NCI-H526 (cell line): ENCODE results near the gene LDLRAD2.
"Not testable (repeated sequence)": the region's sequence is repeated elsewhere in the genome, so short reads cannot be mapped to it uniquely, and the experiment has no call there.

Source experiments
- DNase-seq, 2 experiments: peaks; one replicate each; lab custom pipeline; 2025; lab: John Stamatoyannopoulos, UW

The LDLRAD2 gene, protein sequence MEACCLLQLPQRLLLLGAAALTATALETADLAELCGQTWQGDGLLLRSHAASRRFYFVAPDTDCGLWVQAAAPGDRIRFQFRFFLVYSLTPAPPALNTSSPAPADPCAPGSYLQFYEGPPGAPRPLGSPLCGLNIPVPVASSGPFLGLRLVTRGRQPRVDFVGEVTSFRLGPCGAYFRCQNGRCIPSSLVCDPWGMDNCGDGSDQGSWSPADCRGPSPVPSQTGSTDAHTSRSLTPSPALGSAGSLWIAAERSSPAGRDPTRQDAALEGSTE

DNA sequence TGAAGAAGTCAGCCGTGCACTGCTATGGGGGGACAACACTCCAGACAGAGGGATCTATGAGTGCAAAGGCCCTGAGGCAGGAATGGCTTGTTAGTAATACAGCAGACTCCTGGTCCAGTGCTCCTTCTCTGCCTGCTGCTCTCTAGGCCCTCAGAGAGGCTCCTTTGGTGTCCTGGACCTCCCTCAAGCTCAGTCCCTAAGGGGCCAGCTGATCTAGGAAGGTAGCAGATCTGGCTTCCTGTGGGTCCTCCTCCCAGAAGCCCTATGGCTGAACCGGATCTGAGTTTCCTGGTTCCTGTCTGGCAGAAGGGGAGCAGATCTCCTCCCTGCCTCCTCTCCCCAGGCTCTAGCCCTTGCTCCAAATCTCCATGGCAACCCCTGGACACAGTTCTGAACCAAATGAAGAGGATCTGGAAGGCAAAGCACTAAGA is at the start of gene LDLRAD2:
TSS of gene LDLRAD2 (plus strand) at position 391 of the 431 bp plus-strand sequence. CDS start 187 bp downstream, outside the sequence.
- no peak for DNase-seq

DNA sequence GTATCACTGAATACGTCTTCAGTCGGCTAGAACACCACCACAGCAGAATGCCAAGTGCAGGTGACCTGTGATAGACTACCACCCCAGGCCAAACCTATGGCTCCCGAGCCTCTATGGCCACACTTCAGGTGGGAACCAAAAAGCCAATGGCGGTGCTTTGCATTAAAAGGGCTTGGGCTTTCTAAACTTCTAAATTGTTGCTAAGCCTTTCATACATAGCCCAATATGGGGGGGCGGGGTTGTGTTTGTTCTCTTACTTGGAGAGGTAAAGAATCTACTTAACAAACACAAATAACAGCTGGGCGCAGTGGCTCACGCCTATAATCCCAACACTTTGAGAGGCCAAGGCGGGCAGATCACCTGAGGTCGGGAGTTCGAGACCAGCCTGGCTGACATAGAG is 48.8 kb upstream of the LDLRAD2 start:
- DNase-seq = no peak

DNA sequence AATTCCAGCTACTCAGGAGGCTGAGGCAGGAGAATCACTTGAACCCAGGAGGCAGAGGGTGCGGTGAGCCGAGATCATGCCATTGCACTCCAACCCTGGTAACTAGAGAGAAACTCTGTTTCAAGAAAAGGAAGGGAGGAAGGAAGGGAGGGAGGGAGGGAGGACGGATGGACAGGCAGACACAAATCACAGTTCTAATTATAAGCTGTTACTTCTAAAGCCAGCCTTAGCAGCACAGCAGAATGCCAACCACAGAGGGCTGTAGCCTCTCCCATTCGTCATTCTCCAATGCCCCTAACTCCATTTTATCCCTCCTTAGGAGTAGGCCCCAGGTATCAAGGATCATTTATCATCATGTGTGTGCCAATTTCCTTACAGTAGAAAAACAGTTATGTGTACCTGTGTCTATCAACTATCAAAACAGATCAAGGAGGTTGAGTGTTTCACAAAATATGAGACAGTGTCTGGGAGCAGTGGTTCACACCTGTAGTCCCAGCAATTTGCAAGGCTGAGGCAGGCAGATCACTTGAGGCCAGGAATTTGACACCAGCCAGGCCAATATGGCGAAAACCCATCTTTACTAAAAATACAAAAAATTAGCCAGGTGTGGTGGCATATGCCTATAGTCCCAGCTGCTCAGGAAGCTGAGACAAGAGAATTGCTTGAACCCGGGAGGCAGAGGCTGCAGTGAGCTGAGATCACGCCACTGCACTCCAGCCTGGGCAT is 48.2 kb upstream of the LDLRAD2 start:
- no peak for DNase-seq

DNA sequence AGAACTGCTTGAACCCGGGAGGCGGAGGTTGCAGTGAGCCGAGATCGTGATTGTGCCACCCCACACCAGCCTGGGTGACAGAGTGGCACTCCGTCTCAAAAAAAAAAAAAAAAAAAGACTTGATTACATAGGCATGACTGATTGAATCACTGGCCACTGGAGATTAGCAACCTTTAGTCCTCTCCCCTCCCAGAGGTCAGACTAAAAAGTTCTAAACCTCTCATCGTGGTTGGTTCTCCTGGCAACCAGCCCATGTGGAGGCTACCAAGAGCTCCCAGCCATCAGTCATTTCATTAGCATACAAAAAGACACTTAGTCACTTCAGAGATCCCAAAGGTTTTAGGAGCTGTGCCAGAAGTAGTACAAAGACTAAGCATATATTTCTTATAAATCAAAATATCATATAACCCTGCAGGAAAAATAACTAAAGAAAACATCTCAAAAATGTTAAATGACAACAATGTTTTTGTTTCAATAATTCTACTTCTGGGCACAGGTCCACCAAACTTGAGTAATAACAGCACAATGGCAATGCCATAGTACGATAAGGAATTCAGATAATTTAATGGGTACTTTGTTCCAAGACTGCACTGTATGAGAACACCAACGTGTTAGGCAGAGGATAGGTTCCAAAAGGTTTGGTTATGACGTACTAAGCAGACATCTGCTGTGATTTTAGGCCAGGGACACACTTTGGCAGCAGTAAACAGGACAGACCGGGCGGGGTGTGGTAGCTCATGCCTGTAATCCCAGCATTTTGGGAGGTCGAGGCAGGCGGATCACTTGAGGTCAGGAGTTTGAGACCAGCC is 47.2 kb upstream of the LDLRAD2 start:
- no peak for DNase-seq

DNA sequence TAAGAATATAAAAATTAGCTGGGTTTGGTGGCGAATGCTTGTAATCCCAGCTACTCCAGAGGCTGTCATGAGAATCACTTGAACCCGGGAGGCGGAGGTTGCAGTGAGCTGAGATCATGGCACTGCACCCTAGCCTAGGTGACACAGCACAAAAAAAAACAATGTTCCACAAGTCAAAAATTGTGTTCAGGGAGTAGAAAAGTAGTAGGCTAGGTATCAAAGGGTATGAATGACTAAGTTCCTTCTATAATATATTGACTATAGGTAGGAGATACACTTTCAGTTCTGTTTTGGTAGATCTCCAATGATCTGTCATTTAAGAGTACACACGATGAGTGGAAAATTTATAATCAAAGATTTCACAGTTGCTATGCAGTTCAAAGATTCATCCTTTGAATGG is 45.9 kb upstream of the LDLRAD2 start:
- DNase-seq = no peak

DNA sequence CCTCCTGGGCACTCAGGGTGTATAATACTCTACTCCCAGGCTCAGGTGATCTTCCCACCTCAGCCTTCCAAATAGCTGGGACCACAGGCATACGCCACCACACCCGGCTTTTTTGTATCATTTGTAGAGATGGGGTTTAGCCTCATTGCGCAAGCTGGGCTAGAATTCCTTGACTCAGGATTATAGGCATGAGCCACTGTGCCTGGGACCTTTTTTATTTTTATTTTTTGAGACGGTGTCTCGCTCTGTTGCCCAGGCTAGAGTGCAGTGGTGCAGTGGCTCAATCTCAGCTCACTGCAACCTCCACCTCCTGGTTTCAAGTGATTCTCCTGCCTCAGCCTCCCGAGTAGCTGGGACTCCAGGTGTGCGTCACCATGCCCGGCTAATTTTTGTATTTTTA is 45.0 kb upstream of the LDLRAD2 start:
- not testable (repeated sequence) for DNase-seq

DNA sequence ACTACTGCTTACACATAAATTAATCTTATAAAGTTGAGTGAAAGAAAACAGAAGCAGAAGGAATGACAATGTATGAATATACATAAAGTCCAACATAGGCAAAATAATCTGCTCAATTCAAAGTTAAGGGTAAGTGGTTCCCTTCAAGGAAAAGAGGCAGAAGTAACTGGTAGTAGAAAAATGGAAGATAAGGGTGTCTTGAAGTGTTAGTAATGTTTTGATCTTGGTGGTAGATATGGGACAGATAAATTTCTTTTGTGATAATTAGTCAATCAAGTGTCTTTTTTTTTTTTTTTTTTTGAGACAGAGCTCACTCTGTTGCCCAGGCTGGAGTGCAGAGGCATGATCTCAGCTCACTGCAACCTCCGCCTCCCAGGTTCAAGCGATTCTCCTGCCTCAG is 41.9 kb upstream of the LDLRAD2 start:
- no peak for DNase-seq

DNA sequence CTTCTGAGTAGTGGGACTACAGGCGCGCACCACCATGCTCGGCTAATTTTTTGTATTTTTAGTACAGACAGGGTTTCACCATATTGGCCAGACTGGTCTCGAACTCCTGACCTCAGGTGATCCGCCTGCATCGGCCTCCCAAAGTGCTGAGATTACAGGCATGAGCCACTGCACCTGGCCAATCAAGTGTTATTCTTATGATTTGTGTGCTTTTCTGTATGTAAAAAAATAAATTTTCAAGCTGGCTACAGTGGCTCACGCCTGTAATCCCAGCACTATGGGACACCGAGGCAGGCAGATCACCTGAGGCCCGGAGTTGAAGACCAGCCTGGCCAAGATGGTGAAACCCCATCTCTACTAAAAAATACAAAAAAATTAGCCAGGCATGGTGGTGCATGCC is 41.5 kb upstream of the LDLRAD2 start:
- DNase-seq = not testable (repeated sequence)

DNA sequence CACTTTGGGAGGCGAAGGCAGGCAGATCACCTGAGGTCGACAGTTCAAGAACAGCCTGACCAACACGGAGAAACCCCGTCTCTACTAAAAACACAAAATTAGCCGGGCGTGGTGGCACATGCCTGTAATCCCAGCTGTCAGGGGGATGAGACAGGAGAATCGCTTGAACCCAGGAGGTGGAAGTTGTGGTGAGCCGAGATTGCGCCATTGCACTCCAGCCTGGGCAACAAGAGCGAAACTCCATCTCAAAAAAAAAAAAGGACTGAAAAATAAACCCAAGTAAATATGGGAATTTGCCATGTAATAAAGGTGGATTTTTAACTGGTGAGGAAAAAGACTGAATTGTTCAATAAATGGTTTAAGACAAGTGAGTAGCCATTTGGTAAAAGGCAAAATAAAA is 40.4 kb upstream of the LDLRAD2 start:
- DNase-seq = not testable (repeated sequence)

DNA sequence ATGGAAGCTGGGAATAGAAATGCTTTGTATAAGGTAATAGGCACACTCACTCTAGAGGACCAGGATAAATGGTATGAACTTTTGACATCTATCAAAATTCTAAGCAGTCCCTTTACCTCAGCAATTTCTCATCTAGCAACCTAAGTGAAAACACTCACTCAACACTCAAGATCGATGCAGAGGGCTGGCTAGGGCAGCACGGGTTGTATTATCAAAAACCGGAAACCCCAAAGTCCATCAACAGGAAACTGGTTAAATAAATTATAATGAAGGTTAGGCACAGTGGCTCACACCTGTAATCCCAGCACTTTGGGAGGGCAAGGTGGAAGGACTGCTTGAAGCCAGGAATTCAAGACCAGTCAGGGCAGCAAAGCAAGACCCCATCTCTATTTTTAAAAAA is 38.5 kb upstream of the LDLRAD2 start:
- DNase-seq = no peak

DNA sequence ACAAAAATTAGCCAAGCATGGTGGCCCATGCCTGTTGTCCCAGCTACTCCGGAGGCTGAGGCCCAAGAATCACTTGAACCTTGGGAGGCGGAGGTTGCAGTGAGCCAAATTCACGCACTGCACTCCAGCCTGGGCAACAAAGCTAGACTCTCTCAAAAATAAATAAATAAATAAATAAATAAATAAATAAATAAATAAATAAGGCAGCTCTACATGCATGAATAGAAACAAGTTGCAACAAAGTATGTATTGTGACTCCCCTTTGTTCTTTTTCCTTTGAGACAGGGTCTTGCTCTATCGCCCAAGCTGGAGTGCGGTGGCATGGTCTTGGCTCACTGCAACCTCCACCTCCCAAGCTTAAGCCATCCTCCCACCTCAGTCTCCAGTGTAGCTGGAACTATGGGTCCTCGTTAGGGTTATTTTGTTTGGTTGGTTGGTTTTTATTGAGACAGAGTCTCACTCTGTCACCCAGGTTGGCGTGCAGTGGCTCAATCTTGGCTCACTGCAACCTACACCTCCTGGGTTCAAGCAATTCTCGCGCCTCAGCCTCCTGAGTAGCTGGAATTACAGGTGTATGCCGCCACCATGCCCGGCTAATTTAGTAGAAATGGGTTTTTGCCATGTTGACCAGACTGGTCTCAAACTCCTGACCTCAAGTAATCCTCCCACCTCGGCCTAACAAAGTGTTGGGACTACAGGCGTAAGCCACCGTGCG is 37.1 kb upstream of the LDLRAD2 start:
- DNase-seq = no peak

DNA sequence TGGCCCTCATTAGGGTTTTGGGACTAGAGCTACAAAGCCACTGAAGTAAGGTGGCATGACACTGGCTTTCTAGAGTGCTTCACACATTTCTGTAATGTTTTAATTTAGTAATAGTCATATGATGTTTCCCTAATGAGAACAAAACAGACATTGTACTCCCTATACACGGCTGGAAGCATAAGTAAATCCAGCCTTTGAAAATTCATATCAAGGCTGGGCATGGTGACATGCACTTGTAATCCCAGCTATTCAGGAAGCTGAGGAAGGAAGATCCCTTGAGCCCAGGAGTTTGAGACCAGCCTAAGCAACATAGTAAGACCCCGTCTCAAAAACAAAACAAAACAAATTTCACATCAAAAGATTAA is 36.5 kb upstream of the LDLRAD2 start:
- DNase-seq = no peak

DNA sequence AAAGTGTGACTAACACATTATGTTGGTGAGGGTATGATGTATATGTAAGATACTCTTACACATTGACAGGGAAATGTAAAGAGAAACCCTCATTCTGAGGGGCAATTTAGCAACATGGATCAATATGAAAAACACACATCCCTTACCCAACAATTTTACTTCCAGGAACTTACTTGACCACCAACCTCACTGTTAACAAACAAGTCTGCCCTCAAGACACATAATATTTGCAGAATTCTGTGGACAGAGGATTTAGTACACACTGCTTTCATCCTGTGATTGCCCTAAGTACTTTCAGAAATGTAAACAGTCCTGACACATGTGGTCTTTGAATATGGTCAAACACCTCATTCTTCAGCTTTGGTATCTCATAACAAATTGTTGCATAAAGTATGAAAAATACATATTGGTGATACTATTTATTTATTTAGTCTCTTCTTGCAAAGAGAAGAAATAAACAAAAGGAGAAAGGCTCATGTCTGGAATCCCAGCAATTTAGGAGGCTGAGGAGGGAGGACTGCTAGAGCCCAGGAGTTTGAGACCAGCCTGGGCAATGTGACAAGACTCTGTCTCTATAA is 36.0 kb upstream of the LDLRAD2 start:
- DNase-seq = no peak

DNA sequence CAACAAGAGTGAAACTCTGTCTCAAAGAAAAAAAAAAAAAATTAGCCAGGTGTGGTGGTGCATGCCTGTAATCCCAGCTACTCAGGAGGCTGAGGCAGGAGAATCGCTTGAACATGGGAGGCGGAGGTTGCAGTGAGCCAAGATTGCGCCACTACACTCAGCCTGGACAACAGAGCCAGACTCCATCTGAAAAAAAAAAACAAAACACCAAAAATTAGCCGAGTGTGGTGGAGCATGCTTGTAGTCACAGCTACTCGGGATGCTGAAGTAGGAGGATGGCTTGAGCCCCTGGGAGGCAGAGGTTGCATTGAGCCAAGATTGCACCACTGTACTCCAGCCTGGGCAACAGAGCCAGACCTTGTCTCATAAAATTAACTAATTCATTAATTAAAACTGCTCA is 35.1 kb upstream of the LDLRAD2 start:
- DNase-seq = not testable (repeated sequence)

DNA sequence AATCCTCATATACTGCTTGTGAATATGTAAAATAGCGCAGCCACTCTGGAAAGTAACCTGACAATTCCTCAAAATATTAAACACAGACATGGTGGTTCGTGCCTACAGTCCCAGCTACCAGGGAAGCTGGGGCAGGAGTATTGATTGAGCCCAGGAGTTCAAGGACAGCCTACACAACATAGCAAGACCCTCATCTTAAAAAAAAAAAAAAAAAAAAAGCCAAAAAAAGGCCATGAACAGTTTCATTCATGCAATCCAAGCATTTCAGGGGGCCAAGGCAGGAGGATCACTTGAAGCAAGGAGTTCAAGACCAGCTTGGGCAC is 33.7 kb upstream of the LDLRAD2 start:
- DNase-seq = no peak

DNA sequence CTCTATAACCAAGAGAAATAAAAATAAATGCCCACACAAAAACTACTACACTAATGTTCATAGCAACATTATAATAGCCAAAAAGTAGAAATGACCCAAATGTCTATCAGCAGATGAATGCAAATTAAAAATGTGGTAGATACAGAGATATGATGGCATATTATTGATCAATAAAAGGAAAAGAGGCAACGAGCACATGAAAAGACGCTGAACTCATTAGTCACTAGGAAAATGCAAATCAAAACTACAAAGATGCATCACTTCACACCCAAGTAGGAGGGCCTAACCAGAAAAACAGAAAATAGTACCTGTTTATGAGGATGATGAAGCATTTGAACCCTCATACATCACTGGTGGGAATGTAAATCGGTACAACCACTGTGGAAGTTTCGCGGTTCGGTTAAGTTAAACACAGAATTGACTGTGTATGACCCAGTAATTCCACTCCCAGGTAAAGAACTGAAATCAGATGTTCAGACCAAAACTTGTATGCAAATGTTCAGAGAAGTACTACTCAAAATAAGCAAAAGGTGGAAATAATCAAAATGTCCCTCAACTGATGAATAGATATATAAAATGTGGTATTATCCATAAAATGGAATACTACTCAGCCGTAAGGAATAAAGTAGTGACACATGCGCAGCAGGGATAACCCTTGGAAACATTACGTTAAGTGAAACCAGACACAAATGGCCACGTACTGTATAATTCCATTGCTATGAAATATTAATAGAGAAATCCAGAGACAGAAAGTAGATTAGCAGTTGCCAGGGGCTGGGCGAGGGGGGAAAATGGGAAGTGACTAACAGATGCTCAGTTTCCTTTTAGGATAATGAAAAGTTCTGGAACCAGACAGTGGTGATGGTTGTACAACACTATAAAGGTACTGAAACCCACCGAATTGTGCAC is 32.2 kb upstream of the LDLRAD2 start:
- DNase-seq = no peak

DNA sequence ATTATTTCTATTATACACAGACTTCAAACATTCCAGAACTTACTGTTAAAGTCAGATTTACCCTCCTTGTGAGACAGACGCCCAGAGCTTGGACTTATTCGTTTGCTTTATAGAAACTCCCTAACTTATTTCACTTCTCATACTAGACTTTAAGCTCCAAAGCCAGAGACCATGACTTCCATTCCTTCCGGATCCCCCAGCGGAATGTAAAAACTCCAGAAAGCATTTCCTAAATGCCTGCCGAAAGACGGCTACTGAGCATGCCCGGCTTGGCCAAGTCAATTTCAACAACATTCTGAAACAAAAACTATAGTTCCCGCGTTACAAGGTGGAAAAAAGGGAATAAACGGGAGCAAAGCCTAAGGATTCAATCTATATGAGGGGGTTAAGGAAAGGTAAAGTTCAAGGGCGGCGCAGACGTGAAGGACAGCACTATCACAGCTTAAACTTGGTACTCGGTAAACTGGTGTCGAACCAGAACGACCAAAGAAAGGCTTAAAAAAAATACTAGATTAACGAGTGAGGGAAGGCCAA is 30.2 kb upstream of the LDLRAD2 start:
- DNase-seq = peak; percentile 1 to 8

DNA sequence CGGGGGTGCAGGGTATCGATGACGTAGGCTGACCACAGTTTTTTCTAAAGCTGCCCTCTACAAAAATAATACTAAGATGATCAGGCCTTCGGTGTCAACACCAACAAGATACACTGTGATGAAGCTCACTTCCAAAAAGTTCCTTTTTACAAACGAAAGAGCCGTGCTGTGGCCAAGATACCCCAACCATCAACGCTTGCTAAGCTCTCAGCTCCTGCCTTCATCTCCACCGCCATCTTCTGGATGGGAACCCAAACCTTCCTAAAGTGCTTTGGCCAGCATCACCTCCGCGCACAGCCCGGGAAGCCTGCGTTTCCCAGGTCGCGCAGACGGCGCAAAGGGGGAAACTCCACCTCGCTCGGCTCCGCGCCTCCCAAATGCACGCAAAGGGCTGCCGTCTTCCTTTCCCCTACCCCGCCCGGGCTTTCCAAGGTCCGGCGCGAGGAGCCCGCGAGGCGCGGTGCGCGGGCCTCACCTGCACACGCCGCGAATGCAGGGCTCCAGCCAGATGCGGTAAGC is 29.7 kb upstream of the LDLRAD2 start:
- DNase-seq = peak; percentile 63 to 79

DNA sequence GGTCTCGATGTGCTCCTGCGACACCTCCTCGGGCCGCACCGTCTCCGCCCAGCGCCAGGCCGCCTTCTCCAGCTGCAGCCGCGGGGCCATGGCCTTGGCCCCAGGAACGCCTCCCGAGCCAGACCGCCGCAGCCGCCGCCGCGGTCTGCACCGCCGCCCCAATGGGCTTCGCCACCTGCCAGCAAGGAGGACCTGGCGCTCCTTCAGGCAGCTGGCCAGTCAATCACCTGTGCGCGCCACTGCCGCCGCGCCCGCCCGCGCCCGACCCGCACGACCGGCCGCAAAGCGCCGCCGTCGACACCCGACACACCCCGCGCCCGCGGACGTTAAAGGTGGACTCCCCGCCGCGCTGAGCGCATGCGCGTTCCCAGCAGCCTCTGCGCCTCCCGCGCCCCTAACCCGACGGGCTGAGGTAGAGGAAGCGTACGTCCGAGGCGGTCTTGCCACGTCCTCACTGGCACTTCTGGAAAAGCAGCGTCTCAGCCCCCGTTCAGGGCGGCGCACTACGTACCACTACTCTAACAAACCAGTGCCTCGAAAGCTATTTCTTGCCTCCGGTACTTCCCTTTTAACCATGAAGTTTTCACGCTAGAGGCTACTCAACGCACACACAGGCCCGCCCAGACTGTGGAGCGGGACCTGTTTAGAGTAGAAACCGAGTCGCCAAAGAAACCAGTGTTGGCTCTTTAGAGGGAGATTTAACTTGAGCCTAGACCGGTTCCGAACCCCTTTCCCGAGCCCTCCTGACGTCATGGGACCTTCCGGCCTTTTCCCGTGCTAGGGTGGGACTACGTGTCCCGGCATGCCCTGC is 29.0 kb upstream of the LDLRAD2 start, which contains the start of gene USP48:
TSS of gene USP48 (minus strand) at position 282 of the 811 bp plus-strand sequence. CDS start at position 90, 192 bp downstream.
- peak; percentile 87 to 95 for DNase-seq
